Loucy (cell line): Measurements from ENCODE around the gene PARVA.
"Not testable (repeated sequence)": the region's sequence is repeated elsewhere in the genome, so short reads cannot be mapped to it uniquely, and the experiment has no call there.

Experiments used
- CTCF ChIP-seq: fragments of 200-600 bp; sonication (generic); conservative IDR thresholded peaks from 2 replicates; pipeline ENCODE4 v1.5.1; 2014; ENCODE audit warnings: mild to moderate bottlenecking, antibody characterized with exemption, low read length
- EZH2phosphoT487 ChIP-seq: fragments of 200-600 bp; IDR thresholded peaks from 2 replicates; pipeline ENCODE4 v1.6.1; 2018; ENCODE audit warnings: antibody characterized with exemption, mild to moderate bottlenecking, moderate library complexity, borderline replicate concordance

GRCh38 chr11:12365965-12366575, 11.3 kb upstream of the PARVA start:
- TF ChIP-seq CTCF, EZH2phosphoT487: not testable (repeated sequence)
